ENCODE results near the gene PDE7B. TPM values are rescaled to one million over a fixed set of nuclear protein-coding genes. Genes with fewer than 3 reads are reported as not detected.
"Not testable (repeated sequence)": the region's sequence is repeated elsewhere in the genome, so short reads cannot be mapped to it uniquely, and the experiment has no call there.

PDE7B gene
- total and polyA plus RNA-seq, 4 donors = 1.0 to 6.9 (median 3.8) TPM

DNA sequence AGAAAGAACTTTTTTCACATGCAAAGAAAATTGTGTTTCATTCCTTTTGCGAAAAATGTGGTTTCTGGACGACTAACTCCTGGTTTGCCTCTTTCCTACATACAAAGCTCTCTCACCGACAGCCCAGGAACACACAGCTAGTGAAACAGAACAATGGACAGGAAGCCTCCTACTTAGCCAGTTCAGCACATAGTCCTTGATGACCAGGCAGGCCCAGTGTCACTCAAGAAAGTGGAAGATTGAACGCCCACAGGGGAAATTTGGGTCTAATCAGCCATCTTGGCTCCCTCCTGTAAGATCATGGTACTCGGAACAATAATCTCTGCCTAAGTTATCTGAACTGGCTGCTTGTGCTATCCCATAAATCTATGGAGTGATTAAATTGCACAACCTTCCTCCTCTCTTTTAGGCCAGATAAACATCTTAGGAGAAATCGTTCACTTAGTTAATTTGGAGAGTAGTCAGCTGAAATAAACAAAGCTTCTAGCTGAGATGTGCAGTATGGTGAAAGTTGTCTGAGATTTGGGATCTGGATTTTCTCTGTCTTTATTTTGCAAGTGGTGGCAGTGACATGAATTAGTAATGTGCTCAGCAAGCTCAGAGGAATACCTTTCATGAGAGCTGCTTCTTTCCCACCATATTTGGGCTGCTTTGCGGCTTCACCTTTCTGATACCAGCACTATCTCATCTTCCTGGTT, 251.6 kb downstream of the PDE7B start:
- no peaks in the 10 kb centered on the region for H3K4me1 ChIP-seq (ENCODE audit: control insufficient read depth in 1 of 2, insufficient read depth in 2 of 2, low read length in 2 of 2)
- no peaks in the 10 kb centered on the region for H3K27me3 ChIP-seq (ENCODE audit: control insufficient read depth in 1 of 2, insufficient read depth in 2 of 2, low read length in 1 of 2)
- H3K9me3 ChIP-seq (ENCODE audit: control insufficient read depth, low read length) = no peaks in the 10 kb centered on the region
- intact Hi-C loops (cut with DNase I) = no loop called here
- H3K27ac ChIP-seq (ENCODE audit: low read depth in 1 of 2, low read length in 2 of 2) = no peak overlapping the region
- no peaks in the 10 kb centered on the region for H3K36me3 ChIP-seq (ENCODE audit: control insufficient read depth in 1 of 2, insufficient read depth in 2 of 2, low read length in 1 of 2)
- no peak overlapping the region for H3K4me3 ChIP-seq (ENCODE audit: low read length in 2 of 2)
- no peak for DNase-seq
- ATAC-seq (ENCODE audit: low FRiP score) = peak; percentile 76
- WGBS, 2 donors = 78 to 83% methylated on average over 7 of the region's 7 CpGs

DNA sequence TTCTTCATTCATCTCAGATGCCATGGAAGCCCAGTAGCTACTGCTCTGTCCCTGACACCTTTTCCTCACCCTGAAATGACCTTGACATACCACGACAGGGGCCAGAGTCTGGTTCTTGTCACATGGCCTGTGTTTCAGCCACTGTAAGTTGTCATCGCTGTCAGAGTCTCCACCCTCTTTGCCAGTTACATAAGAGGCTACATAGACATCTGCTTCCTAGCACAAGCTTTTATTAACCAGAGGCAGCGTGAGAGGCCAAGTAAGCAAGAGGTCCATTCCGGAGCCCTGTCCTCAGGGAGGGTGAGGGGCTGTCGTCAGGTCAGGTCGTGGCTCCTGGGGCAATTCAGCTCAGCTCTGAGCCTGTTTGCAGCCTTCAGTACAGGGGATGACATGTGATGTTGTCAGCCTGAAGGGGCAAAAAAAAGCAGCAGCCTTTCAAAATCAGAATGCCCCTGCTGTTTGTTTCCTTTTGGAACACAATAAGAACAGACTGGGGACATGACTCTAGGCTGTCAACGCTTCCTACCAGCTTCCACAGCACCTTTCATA, 252.3 kb downstream of the PDE7B start:
- Histone ChIP-seq H3K4me3 (ENCODE audit: low read length in 2 of 2) (no peak overlapping the region), H3K27me3 (ENCODE audit: control insufficient read depth in 1 of 2, insufficient read depth in 2 of 2, low read length in 1 of 2) (no peaks in the 10 kb centered on the region), H3K27ac (ENCODE audit: low read depth in 1 of 2, low read length in 2 of 2) (no peak overlapping the region), H3K9me3 (ENCODE audit: control insufficient read depth, low read length) (no peaks in the 10 kb centered on the region), H3K36me3 (ENCODE audit: control insufficient read depth in 1 of 2, insufficient read depth in 2 of 2, low read length in 1 of 2) (no peaks in the 10 kb centered on the region), H3K4me1 (ENCODE audit: control insufficient read depth in 1 of 2, insufficient read depth in 2 of 2, low read length in 2 of 2) (no peaks in the 10 kb centered on the region)
- intact Hi-C loops (cut with DNase I) = no loop called here
- 64 to 67% methylated on average over 7 of the region's 7 CpGs for WGBS, 2 donors
- ATAC-seq (ENCODE audit: low FRiP score) = peak; percentile 81
- no peak for DNase-seq

DNA sequence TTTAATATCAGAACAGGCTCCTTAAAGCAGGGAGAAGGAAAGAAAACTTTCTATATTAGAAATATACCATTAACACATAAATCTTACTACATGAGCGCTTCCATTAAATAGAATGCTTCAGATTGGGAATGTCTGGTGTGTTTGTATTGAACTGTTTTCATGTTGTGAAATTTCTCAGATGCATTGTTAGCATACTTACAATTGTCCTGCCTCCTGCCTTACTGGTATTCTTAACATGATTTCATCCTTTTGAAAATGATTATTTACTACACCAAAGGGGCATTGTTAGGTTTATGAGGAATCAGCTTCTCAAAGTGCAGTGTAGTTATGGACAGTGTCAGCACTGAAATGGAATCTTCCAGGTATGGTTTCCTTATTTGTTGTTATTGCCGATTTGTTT, 253.1 kb downstream of the PDE7B start:
- no peak for ATAC-seq (ENCODE audit: low FRiP score)
- no peak overlapping the region for H3K27ac ChIP-seq (ENCODE audit: low read depth in 1 of 2, low read length in 2 of 2)
- H3K36me3 ChIP-seq (ENCODE audit: control insufficient read depth in 1 of 2, insufficient read depth in 2 of 2, low read length in 1 of 2) = no peaks in the 10 kb centered on the region
- H3K9me3 ChIP-seq (ENCODE audit: control insufficient read depth, low read length) = no peaks in the 10 kb centered on the region
- no peaks in the 10 kb centered on the region for H3K27me3 ChIP-seq (ENCODE audit: control insufficient read depth in 1 of 2, insufficient read depth in 2 of 2, low read length in 1 of 2)
- no peaks in the 10 kb centered on the region for H3K4me1 ChIP-seq (ENCODE audit: control insufficient read depth in 1 of 2, insufficient read depth in 2 of 2, low read length in 2 of 2)
- intact Hi-C loops (cut with DNase I) = no loop called here
- 90 to 96% methylated on average over 2 of the region's 2 CpGs for whole genome bisulfite sequencing, 2 donors
- no peak overlapping the region for H3K4me3 ChIP-seq (ENCODE audit: low read length in 2 of 2)
- DNase-seq = no peak

DNA sequence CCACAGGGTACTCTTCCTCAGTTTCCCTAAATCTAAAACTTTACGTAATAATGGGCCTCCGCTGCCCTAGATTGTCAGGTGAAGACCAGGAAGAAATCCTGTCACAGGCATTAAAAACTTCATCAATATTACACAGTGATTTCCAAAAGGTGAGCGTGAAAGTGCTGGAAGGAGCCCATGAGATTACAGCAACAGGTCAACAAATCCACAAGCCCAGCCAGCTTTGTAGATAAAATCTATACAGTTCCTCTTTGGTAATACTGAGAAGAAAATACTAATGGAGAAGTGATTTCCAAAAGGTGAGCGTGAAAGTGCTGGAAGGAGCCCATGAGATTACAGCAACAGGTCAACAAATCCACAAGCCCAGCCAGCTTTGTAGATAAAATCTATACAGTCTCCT, 254.3 kb downstream of the PDE7B start:
- H3K4me1 ChIP-seq (ENCODE audit: control insufficient read depth in 1 of 2, insufficient read depth in 2 of 2, low read length in 2 of 2); H3K9me3 ChIP-seq (ENCODE audit: control insufficient read depth, low read length); DNase-seq; H3K36me3 ChIP-seq (ENCODE audit: control insufficient read depth in 1 of 2, insufficient read depth in 2 of 2, low read length in 1 of 2); H3K27me3 ChIP-seq (ENCODE audit: control insufficient read depth in 1 of 2, insufficient read depth in 2 of 2, low read length in 1 of 2); H3K27ac ChIP-seq (ENCODE audit: low read depth in 1 of 2, low read length in 2 of 2); ATAC-seq (ENCODE audit: low FRiP score); intact Hi-C loops (cut with DNase I); H3K4me3 ChIP-seq (ENCODE audit: low read length in 2 of 2): not testable (repeated sequence)
- 96 to 98% methylated on average over 4 of the region's 4 CpGs for WGBS, 2 donors

DNA sequence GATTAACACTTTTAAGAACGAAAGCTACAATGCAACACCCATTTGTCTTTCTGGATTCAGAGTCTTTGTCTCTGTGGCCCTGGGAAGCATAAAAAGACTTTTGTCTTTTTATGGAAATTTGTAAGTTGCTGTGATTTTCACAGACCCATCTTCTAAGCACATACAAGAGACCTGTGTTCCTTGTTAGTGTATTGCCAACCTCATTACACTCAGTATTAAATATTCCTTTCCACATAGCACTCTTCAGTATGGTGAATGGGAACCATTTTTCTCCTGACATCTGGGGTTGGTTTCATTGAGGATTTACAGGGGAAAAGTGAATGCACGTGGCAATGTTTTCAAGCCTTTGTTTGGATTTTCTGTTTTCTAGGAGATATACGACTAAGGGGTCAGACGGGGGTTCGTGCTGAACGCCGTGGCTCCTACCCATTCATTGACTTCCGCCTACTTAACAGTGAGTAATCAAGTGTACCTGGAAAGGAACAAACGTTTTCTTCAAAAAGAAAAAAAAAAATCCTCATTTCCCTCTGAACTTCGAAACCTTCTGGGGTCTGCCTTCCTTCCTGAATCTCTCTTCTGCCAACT, 257.0 kb downstream of the PDE7B start:
- no peak for DNase-seq
- WGBS, 2 donors = 69 to 70% methylated on average over 10 of the region's 10 CpGs
- H3K27me3 ChIP-seq (ENCODE audit: control insufficient read depth in 1 of 2, insufficient read depth in 2 of 2, low read length in 1 of 2) = no peaks in the 10 kb centered on the region
- H3K4me3 ChIP-seq (ENCODE audit: low read length in 2 of 2) = no peak overlapping the region
- no peaks in the 10 kb centered on the region for H3K4me1 ChIP-seq (ENCODE audit: control insufficient read depth in 1 of 2, insufficient read depth in 2 of 2, low read length in 2 of 2)
- no peak for ATAC-seq (ENCODE audit: low FRiP score)
- no peak overlapping the region for H3K27ac ChIP-seq (ENCODE audit: low read depth in 1 of 2, low read length in 2 of 2)
- H3K36me3 ChIP-seq (ENCODE audit: control insufficient read depth in 1 of 2, insufficient read depth in 2 of 2, low read length in 1 of 2) = no peaks in the 10 kb centered on the region
- intact Hi-C loops (cut with DNase I) = no loop called here
- H3K9me3 ChIP-seq (ENCODE audit: control insufficient read depth, low read length) = no peaks in the 10 kb centered on the region

DNA sequence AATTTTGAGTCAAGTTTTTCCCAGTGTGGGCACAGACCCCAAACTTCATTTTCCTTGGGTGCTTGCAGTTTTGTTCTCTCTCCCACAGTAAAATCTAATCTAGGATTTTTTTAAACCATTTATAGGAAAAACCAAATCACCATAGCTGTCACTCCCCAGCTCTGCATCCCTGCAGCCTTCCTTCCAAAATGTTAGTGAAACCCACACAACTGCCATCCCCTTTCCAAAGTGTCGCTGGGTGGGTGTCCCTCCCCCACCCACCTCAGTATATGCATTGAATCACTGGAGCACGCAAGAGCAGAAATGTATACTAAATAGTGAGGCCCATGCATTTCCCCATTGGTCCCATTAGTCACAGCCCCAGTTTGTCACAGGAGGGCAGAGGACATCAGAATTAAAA, 260.3 kb downstream of the PDE7B start:
- DNase-seq (no peak), ATAC-seq (ENCODE audit: low FRiP score) (no peak)
- H3K36me3 ChIP-seq (ENCODE audit: control insufficient read depth in 1 of 2, insufficient read depth in 2 of 2, low read length in 1 of 2) = no peaks in the 10 kb centered on the region
- H3K27ac ChIP-seq (ENCODE audit: low read depth in 1 of 2, low read length in 2 of 2) = no peak overlapping the region
- H3K9me3 ChIP-seq (ENCODE audit: control insufficient read depth, low read length) = no peaks in the 10 kb centered on the region
- intact Hi-C loops (cut with DNase I) = no loop called here
- H3K4me1 ChIP-seq (ENCODE audit: control insufficient read depth in 1 of 2, insufficient read depth in 2 of 2, low read length in 2 of 2) = no peaks in the 10 kb centered on the region
- no peak overlapping the region for H3K4me3 ChIP-seq (ENCODE audit: low read length in 2 of 2)
- no peaks in the 10 kb centered on the region for H3K27me3 ChIP-seq (ENCODE audit: control insufficient read depth in 1 of 2, insufficient read depth in 2 of 2, low read length in 1 of 2)
- 70 to 73% methylated on average over 2 of the region's 2 CpGs for WGBS, 2 donors

DNA sequence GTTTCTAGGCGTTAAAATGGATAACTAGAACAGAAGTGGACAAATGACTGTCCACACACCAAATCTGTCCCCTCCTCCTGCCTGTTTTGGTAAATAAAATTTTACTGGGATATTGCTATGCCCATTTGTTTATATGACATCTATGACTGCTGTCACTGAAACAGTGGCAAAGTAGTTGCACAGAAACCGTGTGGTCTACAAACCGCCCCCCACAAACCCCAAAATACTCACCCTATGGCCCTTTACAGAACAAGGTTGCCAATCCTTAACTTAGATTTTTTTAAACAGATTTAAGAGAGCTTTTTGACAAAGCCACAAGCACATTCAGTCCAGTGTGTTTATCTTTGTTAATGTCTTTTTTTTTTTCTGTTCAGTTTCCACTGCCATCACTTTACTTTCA, 260.8 kb downstream of the PDE7B start:
- Histone ChIP-seq H3K27me3 (ENCODE audit: control insufficient read depth in 1 of 2, insufficient read depth in 2 of 2, low read length in 1 of 2) (no peaks in the 10 kb centered on the region), H3K4me1 (ENCODE audit: control insufficient read depth in 1 of 2, insufficient read depth in 2 of 2, low read length in 2 of 2) (no peaks in the 10 kb centered on the region), H3K27ac (ENCODE audit: low read depth in 1 of 2, low read length in 2 of 2) (no peak overlapping the region), H3K36me3 (ENCODE audit: control insufficient read depth in 1 of 2, insufficient read depth in 2 of 2, low read length in 1 of 2) (no peaks in the 10 kb centered on the region), H3K9me3 (ENCODE audit: control insufficient read depth, low read length) (no peaks in the 10 kb centered on the region), H3K4me3 (ENCODE audit: low read length in 2 of 2) (no peak overlapping the region)
- 86 to 90% methylated on average over 3 of the region's 3 CpGs for WGBS, 2 donors
- intact Hi-C loops (cut with DNase I) = no loop called here
- DNase-seq (no peak), ATAC-seq (ENCODE audit: low FRiP score) (no peak)

DNA sequence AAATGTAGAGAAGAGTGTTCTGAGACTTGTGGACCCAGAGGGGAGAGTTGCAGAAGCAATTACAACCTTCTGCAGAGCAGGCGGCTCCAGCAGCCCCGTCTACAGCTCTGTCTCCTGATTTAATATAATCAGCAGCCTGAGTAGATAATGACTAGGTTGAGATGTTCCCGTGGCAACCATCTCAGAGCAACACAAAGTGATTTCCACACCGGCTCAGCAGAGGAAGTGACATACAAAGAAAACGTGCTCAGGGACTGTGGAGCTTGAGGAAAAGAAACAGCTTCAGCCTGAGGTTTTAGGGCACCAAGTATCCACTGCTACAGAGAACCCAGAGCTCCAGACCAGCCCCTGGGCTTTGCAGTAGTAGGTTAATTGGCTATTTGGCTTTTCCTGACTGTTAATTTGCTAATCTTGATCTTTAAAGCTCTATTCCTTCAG, 262.3 kb downstream of the PDE7B start:
- 41 to 43% methylated on average over 5 of the region's 5 CpGs for WGBS, 2 donors
- intact Hi-C loops (cut with DNase I) = no loop called here
- ATAC-seq (ENCODE audit: low FRiP score) (peak; percentile 48), DNase-seq (no peak)
- no peak overlapping the region for H3K4me3 ChIP-seq (ENCODE audit: low read length in 2 of 2)
- H3K27me3 ChIP-seq (ENCODE audit: control insufficient read depth in 1 of 2, insufficient read depth in 2 of 2, low read length in 1 of 2) = no peaks in the 10 kb centered on the region
- no peaks in the 10 kb centered on the region for H3K36me3 ChIP-seq (ENCODE audit: control insufficient read depth in 1 of 2, insufficient read depth in 2 of 2, low read length in 1 of 2)
- H3K4me1 ChIP-seq (ENCODE audit: control insufficient read depth in 1 of 2, insufficient read depth in 2 of 2, low read length in 2 of 2) = no peaks in the 10 kb centered on the region
- H3K9me3 ChIP-seq (ENCODE audit: control insufficient read depth, low read length) = no peaks in the 10 kb centered on the region
- no peak overlapping the region for H3K27ac ChIP-seq (ENCODE audit: low read depth in 1 of 2, low read length in 2 of 2)

DNA sequence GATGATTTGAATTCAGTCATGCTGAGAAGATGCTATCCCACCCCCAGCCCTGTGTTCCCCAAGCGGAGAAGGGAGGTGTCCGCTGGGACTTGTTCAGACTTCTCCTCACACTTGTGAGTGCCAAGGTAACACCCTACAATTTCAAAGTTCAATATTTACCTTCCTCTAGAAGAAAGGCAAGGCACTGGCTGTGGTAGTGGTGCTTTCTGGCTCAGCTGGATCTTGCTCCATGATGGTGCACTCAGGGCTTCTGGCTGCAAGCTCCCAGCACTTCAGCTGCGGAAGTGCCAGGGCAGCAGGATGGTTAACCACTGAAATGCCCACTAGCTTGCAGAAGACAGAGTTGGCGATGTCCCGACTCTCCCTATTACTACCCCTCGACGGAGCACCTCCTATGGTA, 263.2 kb downstream of the PDE7B start:
- no peaks in the 10 kb centered on the region for H3K9me3 ChIP-seq (ENCODE audit: control insufficient read depth, low read length)
- intact Hi-C loops (cut with DNase I) = no loop called here
- H3K36me3 ChIP-seq (ENCODE audit: control insufficient read depth in 1 of 2, insufficient read depth in 2 of 2, low read length in 1 of 2) = no peaks in the 10 kb centered on the region
- no peak overlapping the region for H3K4me3 ChIP-seq (ENCODE audit: low read length in 2 of 2)
- no peak overlapping the region for H3K27ac ChIP-seq (ENCODE audit: low read depth in 1 of 2, low read length in 2 of 2)
- ATAC-seq (ENCODE audit: low FRiP score) (no peak), DNase-seq (no peak)
- no peaks in the 10 kb centered on the region for H3K27me3 ChIP-seq (ENCODE audit: control insufficient read depth in 1 of 2, insufficient read depth in 2 of 2, low read length in 1 of 2)
- WGBS, 2 donors = 96 to 97% methylated on average over 7 of the region's 7 CpGs
- H3K4me1 ChIP-seq (ENCODE audit: control insufficient read depth in 1 of 2, insufficient read depth in 2 of 2, low read length in 2 of 2) = no peaks in the 10 kb centered on the region
